HG03025 (cell line): ENCODE results near the gene RARB.

Experiments
- ATAC-seq: cut with Tn5 transposase; IDR thresholded peaks from one replicate; pipeline ENCODE4 v1.9.1; 2021; ENCODE audit warnings: mild to moderate bottlenecking, moderate library complexity; ENCODE audit not compliant: unreplicated experiment, low FRiP score

Gene RARB

DNA sequence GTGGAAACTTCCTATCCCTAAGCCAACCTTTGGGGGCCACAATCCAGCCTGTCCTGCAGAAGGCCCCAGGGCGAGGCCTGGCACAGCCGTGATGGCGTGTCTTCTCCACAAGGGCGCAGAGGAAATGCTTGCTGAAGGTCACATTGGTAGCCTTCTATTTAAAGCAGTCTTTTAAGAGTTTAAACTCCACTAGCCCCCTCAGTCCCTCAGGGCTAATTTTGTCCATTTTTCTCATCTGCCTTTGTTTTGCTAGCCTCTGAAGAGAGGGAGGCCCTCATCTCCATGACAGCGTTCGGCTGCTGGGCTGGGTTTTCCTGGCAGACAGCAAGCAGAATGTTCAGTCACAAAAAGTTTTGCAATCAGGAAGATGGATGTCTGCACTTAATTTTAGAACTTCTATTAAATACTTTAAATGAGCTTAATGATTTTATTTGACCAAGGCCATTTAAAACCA lies 40.8 kb downstream of the RARB start:
- ATAC-seq, result no peak

DNA sequence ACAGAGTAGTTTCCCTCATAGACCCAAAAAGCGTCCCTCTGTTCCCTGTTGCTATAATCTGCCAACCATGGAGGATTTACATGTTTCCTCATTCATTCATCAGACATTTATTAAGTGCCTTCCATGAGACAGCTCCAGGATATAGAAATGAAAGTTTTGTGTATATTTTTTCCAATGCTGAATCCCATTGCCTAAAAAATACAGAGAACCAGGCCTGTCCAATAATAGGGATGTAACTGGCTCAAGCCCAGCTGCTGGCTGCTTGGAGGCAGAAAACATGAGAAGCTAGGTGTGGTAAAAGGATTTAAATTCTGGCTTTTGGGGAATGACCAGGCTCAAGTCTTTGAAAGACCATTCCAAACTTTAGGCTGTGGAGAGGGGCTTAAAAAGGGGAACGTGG lies 41.5 kb downstream of the RARB start:
- no peak for ATAC-seq

DNA sequence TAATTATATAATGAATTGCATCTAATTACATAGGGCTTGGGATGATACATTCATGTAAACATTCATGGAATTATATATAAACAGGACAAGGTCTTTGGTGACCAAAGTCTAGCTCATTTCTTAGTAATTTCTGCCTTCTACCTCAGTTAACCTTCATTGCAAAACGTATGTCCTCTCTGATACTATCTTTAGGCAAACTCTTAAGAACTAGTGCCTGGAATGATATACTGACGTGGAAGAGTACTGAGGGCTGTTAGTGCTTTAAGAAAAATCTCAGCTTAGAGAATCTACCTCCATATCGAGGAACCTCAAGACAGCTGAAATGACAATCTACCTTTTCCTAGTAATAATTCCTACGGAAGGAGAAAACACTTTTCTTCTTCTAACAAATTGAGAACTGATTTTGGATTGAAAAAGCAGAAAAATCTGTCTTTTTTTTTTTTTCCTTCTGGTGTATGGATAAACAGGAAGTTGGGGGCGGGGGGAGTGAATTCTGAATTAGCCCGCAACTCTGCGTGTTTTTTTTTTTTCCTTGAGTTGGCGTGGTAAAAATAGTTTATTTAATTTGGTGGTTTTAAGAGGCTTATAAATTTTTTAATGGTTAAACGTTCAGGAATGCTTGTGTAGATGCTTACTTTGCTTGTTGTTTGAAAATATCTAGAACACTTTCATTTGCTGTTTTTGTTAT lies 43.2 kb downstream of the RARB start:
- ATAC-seq, result no peak

DNA sequence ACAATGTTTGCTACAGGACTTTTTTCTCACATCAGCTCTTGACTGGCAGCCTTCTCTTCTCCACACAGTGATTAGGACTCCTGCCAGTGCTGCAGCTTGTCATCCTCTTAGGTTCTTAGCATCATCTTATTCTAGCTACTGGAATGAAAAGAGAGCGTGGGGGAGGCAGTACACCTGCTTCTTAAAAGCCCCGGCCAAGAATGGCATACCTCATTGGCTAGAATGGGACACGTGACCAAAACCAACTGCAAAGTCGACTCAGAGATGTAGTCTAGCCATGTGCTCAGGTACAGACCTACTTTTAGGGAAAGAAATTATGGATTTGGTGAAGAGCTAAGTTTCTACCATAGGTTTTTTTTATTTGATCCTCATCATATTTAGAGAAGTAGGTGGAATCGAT lies 44.1 kb downstream of the RARB start:
- ATAC-seq, result no peak

DNA sequence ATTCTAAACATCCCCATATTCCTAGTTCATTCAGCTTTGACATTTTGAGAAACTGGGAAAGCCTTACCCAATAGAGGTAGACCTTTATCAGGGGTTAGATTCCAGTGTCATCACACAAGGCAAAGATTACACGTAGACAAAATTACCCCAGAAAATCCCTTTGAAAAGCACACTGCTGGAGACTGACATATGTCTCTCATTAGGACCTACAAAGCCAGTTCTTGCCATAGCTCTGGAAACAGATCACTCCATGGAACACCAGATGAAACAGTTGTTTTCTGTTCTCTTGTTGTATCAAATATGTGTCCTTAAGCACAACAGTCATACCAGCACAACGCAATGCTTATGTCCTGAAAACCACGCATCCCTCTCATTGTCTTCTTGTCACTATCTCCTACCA lies 44.7 kb downstream of the RARB start:
- no peak for ATAC-seq

DNA sequence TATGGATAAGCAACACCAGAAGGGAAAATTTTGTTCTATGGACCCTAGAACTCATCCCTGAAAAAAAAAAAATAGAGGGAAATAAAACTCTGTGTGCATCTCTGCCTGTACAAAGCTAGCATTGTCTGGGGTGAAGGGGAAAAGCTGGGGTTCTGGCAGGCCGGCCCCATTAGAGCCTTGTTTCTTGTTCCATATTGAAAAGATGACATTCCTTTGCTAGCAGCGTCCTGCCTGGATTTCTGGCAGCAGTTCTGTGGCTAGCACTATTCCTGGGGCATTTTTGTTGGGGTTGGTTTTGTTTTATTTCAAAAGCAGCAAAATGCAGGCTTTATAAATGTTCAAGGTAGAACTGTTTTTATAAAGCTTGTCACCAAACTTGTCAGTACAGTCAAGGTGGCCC lies 45.2 kb downstream of the RARB start:
- ATAC-seq, result no peak

DNA sequence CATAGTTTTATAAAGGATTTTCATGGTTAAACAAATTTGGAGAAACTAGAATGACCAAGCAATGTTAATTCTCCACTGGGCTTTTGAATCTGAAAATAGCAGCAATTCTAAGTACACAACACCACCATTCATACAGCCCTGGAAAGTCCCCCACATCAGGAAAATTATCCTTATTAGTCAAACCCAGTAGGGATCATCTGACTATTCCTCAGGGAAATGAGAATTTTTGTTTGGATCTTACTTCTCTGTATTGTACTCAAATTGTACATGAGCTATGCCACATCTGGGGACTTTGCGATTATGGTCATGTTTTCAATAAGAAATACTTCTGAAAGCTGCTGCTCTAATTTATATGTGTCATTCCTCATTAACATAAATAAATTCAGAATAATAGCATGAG lies 46.0 kb downstream of the RARB start:
- no peak for ATAC-seq

DNA sequence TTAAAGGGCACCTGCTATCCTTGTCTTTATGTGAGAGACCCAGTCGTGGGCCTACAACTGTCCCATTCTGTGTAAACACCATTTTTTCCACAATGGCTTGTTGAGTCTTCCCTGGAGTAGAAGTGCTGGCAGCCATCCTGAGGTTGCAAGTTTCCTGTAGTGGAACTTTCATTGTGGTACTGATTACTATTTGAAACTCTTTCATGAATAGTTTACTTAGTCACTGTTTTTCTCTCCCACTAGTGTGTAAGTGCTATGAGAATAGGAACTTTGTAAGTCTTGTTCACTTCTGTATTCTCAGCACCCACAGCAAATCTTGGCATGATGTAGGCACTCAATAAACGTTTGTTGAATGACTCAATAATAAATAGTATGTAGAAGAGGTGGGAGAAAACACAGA lies 48.6 kb downstream of the RARB start:
- no peak for ATAC-seq

DNA sequence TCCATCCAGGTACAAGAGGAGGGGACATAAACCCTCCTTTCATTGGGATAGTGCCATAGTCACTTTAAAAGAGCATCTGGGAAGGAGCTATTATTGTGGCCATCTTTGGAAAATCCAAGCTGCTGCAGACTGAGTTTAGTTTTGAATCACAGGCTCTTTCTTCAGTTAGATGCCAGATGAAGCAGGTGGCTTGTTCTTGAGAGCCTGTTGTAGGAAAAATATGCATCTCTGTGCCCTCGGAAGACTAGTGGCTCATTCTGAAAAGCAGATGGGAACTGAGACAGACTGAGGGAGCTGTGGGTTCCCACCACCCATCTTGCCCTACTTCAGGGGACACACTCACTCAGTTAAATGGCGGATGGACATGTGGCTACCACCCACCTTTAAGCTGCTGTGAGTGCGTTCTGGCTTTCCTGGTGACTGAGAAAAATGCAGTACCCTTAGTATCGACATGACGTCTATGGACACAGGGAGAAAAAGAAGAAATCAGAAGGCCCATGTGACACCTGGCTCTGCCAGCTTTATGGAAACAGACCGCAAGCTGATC lies 50.2 kb downstream of the RARB start:
- ATAC-seq, result no peak

DNA sequence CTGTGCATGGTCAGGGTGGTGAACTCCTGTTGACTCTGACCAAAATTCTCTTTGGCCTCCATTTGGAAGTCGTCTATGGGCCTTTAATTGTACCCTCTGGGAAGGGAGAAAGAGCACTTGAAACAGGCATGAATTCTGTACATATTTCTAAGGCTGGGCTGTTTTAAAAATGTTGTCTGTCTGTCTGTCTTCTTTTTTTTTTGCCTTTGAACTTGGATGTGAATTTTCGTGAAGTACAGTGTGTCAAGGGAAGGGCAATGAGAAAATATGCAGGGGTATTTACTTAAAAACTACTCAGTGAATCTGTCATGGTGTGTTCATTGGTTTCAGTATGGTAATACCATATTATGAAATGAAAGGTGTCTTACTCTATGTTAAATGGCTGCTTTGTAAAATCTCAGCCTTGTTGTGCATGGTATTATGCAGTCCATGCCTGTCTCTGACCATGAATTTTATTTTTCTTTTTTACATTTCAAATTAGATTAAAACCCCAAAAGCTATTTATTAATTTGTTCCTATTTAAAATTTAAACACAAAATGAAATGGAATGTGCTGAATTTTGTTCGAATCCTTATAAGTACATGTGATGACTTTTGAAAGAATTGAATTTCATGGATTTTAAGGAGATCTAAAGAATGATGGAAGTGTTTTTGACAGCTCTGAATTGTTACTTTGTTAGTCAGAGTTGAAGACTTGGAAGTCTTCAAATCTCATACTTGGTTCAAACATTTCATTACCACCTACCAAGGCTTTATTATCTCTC lies 51.1 kb downstream of the RARB start:
- ATAC-seq, result no peak

DNA sequence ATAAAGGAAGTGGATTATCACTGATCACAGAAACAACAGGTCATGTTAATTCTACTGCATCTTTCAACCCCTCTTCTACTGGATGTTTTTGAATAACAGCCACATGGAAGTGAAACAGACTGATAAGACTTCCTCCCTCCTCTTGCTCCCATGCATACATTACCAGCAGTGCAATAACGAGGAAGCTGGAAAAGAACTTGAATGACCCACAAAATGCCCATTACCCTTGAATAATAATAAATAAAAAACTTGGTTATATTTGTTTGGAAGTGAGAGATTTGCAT lies 51.6 kb downstream of the RARB start:
- ATAC-seq, result no peak

DNA sequence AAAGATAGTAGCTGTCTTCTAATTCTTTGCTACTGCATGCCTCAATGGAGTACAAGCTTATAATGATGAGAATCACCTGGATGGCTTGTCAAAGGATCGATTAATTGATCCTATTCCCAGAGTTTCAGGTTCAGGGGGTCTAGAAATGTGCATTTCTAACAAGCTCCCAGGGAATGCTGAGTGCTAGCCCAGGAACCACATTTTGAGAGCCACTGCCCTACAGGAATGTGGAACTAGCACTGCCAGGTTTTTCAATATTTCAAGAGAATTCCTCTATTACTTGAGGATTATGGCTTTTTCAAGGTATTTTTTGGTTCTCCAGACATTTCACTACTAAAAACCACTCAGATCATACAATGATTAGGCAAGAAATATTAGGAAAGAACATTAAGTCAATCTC lies 52.7 kb downstream of the RARB start:
- ATAC-seq, result no peak

DNA sequence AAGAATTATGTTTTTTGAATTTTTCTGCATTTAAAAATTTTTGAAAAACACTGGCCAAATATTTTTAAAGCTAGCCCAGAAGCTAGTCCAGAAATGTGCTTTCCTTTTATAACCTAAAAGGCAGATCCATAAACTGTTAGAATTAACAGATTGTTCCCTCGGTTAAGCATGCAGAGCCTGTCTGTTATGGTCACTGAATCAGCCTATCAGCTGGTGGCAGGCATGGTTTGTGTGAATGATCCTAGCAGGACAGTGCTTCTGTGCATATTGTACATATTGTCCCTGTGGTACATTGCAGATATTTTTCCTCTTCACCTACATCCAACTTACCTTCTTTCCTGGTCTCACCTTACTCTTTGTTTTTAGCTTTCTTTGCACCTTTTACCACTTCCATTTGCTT lies 53.3 kb downstream of the RARB start:
- ATAC-seq, result no peak

DNA sequence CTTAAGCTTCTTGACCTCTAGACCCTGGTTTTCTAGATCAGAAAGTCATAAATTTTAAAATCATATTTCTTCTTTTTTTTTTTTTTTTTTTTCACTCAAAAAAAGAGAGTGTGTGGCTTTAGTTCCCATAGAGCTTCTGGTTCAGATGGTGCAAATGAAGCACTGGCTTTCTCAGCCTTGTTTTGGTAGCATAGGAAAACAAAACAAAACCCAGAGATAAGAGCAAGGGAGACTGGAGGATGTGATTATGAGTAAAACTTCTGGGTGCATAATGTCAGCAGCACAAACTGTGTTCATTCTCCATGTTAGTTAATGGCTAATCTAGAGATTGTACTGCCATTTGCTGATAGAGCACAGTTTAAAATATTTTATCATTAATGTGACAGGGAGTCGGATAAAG lies 55.4 kb downstream of the RARB start:
- ATAC-seq, result no peak

DNA sequence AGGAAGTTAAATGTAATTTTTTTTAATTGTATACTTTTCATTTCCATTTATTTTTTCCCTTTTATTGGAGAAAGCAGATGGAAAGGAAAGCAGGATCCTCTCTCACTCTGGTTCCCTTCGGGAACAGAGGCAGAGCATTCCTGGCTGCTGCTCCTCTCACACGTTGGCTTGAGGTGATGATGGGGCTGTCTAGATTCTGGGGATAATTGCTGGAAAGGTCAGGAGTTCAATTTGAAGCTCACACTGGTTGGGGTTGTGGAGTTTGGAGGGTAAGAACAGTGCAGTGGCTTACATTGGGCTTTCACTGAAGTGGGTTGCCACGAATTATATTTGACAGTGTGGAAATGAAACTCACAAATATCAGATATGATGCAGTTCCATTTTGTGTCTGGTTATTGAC lies 57.6 kb downstream of the RARB start:
- ATAC-seq, result no peak

DNA sequence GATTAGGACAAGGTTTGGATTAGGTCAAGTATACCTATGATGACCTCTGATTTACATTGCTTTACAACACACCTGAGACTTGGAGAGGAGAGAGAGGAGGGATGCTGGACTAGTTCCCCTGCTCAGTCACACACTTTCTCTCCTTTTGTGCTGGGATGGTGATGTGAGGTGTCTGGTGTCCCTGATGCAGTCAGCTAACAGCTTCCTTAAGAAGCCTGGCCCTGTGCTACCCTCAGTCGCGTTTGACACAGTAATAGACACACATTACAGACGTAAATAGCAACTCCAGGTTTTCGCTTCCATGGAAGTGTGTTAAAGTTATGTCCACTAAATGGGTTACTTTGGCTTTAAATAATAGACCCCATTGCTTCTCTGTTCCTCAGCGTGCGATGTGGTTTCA lies 58.9 kb downstream of the RARB start:
- ATAC-seq, result no peak

DNA sequence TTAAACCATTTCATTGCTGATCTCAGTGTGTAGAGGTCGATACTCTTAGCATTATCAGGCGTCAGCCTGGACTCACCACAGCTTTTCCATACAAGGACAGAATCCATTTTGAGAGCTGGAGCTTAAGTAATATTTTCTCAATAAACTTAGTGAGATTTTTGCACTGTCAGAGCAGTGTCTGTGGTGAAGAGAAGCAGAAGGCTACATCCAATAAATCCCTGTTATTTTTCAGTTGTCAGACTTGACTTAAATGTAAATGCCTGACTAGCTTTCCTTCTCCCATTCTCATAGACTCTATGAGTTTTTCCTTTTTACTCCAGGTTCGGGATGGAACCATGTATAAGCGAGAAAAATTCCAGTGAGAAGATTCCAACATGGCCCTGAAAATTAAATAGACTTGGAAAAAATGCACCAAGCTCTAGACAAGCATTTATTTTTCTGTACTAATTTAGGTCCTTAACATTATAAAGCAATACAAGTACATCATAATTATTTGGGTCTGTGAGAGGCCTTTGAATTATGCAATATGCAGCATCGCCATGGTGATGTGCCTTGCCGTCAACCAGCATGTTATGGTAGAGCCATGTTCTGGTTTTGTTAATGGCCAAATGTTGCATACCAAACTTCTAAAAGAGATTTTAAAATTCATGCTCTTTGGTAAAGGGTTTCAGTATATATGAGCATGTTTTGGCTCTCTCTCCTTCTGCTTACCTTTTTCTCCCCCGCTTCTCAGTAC lies 62.0 kb downstream of the RARB start:
- ATAC-seq, result no peak

DNA sequence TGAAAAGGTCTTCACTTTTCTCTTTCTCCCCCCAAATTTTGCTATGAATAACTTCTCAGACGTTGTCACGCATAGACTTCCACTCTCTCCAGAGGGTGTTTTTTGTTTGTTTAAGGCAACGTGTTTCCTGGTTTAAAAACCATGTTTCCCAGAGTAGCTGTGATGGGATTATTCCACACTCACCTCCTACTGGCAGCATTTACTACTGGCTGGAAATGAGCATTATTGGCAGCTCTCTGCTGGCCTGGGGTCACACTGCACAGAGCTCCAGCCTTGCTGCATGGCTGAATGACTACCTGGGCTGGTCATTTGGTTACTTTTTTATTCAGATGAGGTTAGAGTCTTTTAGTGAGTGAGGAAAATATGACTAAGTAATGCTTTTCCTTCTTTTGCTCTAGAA lies 65.2 kb downstream of the RARB start:
- ATAC-seq, result no peak

DNA sequence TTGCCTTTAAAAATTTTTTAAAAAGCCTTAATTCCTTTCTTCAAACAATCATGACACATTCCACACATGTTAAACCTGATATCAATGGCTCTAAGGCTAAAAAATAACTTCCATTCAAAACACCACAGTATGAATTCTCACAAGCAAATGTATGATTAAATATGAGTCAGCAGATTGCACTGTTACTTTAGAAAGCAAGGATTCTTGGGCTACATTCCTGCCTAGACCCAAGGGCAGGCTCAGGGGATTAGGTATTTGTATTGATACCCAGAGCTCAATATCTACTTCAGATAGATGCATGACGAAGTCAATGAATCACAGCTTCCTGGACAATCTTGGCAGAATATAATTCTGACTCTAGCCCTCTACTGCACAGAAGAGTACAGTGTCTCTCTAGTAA lies 65.7 kb downstream of the RARB start:
- no peak for ATAC-seq

DNA sequence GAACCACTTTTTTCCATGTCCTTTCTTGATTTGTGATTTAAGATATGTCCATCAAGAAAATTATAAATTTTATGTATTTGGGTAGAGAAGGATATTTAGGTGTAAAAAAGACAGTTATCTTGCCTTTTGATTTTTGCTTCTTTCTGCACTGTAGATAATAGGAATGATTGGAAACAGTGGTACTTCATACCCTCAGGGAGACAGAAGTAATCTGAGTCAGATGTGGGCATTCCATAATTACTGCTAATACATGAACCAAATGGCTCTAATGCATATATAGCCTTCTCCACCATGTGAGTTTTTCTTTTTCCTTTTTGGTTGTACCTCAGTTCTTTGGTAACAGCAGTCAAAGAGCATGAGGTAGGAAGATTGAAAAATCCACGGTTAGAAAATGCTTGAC lies 67.2 kb downstream of the RARB start:
- no peak for ATAC-seq

DNA sequence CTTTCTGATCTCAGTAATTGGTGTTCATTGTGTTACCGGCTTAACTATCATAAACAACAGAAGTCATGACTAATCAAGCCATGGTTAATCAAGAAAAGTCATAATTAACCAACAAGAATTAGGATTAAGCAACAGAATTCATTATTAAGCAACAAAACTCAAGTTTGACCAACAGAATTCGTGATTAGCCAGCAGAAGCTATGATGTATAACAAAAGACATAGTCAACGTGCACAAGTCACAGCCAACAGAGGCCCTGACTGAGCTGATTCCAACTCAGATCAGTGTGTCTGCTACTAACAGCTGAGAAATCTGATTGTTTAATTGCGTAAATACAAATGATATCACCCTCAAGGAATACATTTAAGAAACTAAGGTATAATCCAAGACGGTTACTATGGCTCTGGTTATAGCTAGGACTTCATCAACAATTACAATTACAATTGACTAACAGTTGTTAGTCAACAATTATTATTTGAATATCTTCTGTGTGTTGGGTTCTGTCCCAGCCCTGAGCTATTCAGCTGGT lies 67.7 kb downstream of the RARB start:
- ATAC-seq, result no peak
